ENCODE measurements around the gene SEMA3C.

The SEMA3C gene

GRCh38 chr7:80783186-80783677, 135.6 kb downstream of the SEMA3C start:
- Histone ChIP-seq H3K36me3 (ENCODE audit: insufficient read depth, low read length) (no peaks in the 10 kb centered on the region), H2AFZ (ENCODE audit: low read depth, low read length) (no peak overlapping the region), H3K4me1 (ENCODE audit: insufficient read depth, low read length) (peaks cover 34% of the 10 kb centered on the region), H3K4me3 (ENCODE audit: low read length) (no peak overlapping the region), H3K27me3 (ENCODE audit: insufficient read depth, low read length) (no peaks in the 10 kb centered on the region), H3K9me3 (ENCODE audit: low read length) (no peaks in the 10 kb centered on the region)

- Histone ChIP-seq H3K27me3 (ENCODE audit: insufficient read depth, low read length) (no peaks in the 10 kb centered on the region), H2AFZ (ENCODE audit: low read depth, low read length) (no peak overlapping the region), H3K36me3 (ENCODE audit: insufficient read depth, low read length) (no peaks in the 10 kb centered on the region), H3K4me3 (ENCODE audit: low read length) (no peak overlapping the region), H3K4me1 (ENCODE audit: insufficient read depth, low read length) (peaks cover 34% of the 10 kb centered on the region), H3K9me3 (ENCODE audit: low read length) (no peaks in the 10 kb centered on the region)
Measured at GRCh38 chr7:80781561-80781979, 137.3 kb downstream of the SEMA3C start.

DNA sequence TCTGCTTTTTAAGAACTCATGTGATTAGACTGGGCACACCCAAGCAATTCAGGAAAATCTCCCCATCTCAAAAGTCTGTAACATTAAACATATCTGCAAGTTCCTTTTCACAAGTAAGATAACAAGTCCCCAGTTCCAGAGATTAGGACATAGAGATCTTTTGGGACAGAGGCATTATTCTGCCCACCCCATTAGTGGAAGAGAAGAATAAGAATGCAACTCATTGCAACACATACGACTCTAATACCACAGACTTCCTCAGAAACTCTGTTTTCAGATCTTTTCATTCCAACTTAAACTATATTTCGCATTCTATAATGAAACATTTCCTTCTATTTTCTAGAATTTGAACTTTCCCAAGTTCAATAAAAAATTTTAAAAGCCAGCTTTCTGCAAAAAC, 137.7 kb downstream of the SEMA3C start:
- peaks cover 34% of the 10 kb centered on the region for H3K4me1 ChIP-seq (ENCODE audit: insufficient read depth, low read length)
- no peaks in the 10 kb centered on the region for H3K36me3 ChIP-seq (ENCODE audit: insufficient read depth, low read length)
- no peak overlapping the region for H3K4me3 ChIP-seq (ENCODE audit: low read length)
- H2AFZ ChIP-seq (ENCODE audit: low read depth, low read length): no peak overlapping the region
- H3K9me3 ChIP-seq (ENCODE audit: low read length): no peaks in the 10 kb centered on the region
- H3K27me3 ChIP-seq (ENCODE audit: insufficient read depth, low read length): no peaks in the 10 kb centered on the region

DNA sequence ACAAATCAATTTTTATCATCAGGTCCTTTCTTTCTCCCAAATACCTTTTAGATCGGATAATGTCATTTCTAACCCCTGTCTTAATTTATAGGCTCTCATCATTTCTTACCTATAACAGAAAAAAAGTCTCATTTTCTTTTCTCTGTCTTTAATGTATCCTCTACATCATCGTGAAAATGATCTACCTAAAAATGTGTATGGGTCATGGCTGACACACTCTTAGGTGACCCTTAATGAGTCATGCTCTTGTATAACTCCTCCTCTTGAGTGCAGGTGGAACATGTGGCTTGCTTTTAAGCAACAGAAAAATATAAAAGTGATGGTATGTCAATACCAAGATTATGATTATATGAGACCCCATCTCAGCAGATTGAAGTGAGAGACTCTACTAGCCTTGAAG, 139.4 kb downstream of the SEMA3C start:
- no peaks in the 10 kb centered on the region for H3K36me3 ChIP-seq (ENCODE audit: insufficient read depth, low read length)
- no peaks in the 10 kb centered on the region for H3K9me3 ChIP-seq (ENCODE audit: low read length)
- H2AFZ ChIP-seq (ENCODE audit: low read depth, low read length): no peak overlapping the region
- peaks cover 34% of the 10 kb centered on the region for H3K4me1 ChIP-seq (ENCODE audit: insufficient read depth, low read length)
- no peak overlapping the region for H3K4me3 ChIP-seq (ENCODE audit: low read length)
- H3K27me3 ChIP-seq (ENCODE audit: insufficient read depth, low read length): no peaks in the 10 kb centered on the region

DNA sequence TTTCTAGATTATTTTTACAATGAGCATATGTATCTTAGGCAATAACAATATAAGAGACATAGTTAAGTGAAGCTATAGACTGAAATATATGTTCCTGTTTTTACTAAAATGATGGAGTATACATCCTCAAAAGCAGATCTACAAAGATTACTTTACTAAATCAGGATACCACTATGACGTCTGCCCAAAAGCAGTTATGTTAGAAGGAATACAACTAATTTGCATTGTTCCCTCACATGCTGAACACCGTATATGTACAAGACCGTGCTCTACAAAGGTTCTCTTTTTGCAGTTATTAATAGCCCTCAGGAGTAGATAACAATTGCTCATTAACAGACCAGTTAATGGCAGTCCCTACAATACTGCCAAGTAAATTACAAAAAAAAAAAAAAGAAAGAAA, 143.0 kb downstream of the SEMA3C start:
- Histone ChIP-seq H3K36me3 (ENCODE audit: insufficient read depth, low read length) (no peaks in the 10 kb centered on the region), H3K9me3 (ENCODE audit: low read length) (no peaks in the 10 kb centered on the region), H3K4me1 (ENCODE audit: insufficient read depth, low read length) (peaks cover 7% of the 10 kb centered on the region), H3K4me3 (ENCODE audit: low read length) (no peak overlapping the region), H2AFZ (ENCODE audit: low read depth, low read length) (no peak overlapping the region), H3K27me3 (ENCODE audit: insufficient read depth, low read length) (no peaks in the 10 kb centered on the region)

DNA sequence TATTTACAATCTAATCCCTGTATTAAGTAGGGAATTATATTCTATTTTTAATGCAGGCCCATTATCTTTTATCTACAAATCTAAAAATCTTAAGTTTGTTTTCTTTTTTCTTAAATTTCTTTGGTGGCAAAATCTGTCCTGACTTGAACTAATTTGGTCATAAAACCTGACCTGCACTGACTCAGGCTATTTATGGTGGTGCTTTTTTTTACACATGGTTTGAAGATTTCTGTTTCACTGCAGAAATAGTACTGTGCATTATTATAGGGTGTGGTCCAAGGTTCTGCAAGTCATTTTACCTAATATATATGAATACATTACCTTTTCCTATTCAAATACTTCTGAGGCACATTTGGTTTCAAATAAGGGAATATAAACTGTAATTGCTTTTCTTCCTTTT, 143.4 kb downstream of the SEMA3C start:
- Histone ChIP-seq H3K4me3 (ENCODE audit: low read length) (no peak overlapping the region), H3K9me3 (ENCODE audit: low read length) (no peaks in the 10 kb centered on the region), H3K4me1 (ENCODE audit: insufficient read depth, low read length) (peaks cover 3% of the 10 kb centered on the region)

DNA sequence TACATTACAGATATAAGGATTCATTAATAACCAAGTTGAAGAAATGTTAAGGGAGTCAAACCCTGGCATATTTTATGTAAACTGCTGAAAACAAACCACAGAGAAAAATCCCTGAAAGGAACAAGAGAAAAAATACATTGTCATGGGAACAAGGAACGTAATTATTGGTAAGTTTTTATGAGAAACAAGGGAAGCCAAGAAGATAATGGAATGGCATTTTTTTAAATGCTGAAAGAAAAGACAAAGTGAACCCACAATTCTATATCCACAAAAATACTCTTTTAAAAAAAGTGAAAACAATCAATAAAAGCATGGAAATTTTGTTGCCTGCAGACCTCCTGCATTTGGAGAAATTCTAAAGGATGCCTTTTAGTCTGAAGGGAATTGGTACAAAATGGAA, 144.0 kb downstream of the SEMA3C start:
- Histone ChIP-seq H3K9me3 (ENCODE audit: low read length) (no peaks in the 10 kb centered on the region), H3K4me3 (ENCODE audit: low read length) (no peak overlapping the region), H3K27me3 (ENCODE audit: insufficient read depth, low read length) (no peaks in the 10 kb centered on the region), H3K4me1 (ENCODE audit: insufficient read depth, low read length) (no peaks in the 10 kb centered on the region), H2AFZ (ENCODE audit: low read depth, low read length) (no peak overlapping the region), H3K36me3 (ENCODE audit: insufficient read depth, low read length) (no peaks in the 10 kb centered on the region)

More for the DNA sequence above, 143.4 kb downstream of the SEMA3C start:
- H3K36me3 ChIP-seq (ENCODE audit: insufficient read depth, low read length): no peaks in the 10 kb centered on the region
- H2AFZ ChIP-seq (ENCODE audit: low read depth, low read length): no peak overlapping the region
- H3K27me3 ChIP-seq (ENCODE audit: insufficient read depth, low read length): no peaks in the 10 kb centered on the region

DNA sequence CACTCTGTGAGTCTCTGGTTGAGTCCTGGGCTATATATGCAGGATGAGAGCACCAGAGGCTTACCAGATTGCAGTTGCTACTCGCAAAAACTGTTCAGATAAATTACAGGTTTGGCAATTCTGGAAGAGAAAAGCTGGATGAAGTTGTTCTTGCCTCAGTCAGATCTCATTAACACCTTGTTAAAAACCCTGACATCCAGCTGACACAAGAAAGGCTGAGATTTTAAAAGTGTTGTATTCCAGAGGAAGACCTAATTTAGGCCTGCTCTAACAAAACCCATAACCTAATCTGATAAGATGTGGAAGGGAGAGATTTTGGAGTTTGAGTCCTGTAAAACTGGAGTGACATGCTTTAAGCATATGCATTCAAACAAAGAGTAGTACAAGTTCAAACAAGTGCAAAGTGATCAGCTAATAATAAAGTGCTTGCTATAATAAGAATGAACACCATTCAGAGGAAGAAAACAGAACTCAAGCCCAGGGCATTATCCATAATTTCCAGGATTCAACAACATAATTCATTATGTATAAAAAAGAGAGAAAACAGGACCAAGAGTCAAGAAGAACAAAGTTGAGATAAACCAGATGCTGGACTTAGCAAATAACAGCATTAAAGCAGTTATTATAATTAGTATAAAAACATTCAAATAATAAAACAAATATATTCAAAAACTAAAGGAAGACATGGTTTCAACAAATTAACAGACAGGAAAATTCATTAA, 144.9 kb downstream of the SEMA3C start:
- H2AFZ ChIP-seq (ENCODE audit: low read depth, low read length): no peak overlapping the region
- no peak overlapping the region for H3K4me3 ChIP-seq (ENCODE audit: low read length)
- H3K36me3 ChIP-seq (ENCODE audit: insufficient read depth, low read length): no peaks in the 10 kb centered on the region
- no peaks in the 10 kb centered on the region for H3K4me1 ChIP-seq (ENCODE audit: insufficient read depth, low read length)
- no peaks in the 10 kb centered on the region for H3K27me3 ChIP-seq (ENCODE audit: insufficient read depth, low read length)
- H3K9me3 ChIP-seq (ENCODE audit: low read length): no peaks in the 10 kb centered on the region

GRCh38 chr7:80772347-80772993, 146.4 kb downstream of the SEMA3C start:
- H3K9me3 ChIP-seq (ENCODE audit: low read length): no peaks in the 10 kb centered on the region
- H3K27me3 ChIP-seq (ENCODE audit: insufficient read depth, low read length): no peaks in the 10 kb centered on the region
- H2AFZ ChIP-seq (ENCODE audit: low read depth, low read length): no peak overlapping the region
- no peaks in the 10 kb centered on the region for H3K36me3 ChIP-seq (ENCODE audit: insufficient read depth, low read length)
- no peak overlapping the region for H3K4me3 ChIP-seq (ENCODE audit: low read length)
- H3K4me1 ChIP-seq (ENCODE audit: insufficient read depth, low read length): no peaks in the 10 kb centered on the region

GRCh38 chr7:80771523-80771922, 147.3 kb downstream of the SEMA3C start:
- Histone ChIP-seq H3K4me3 (ENCODE audit: low read length) (no peak overlapping the region), H3K27me3 (ENCODE audit: insufficient read depth, low read length) (no peaks in the 10 kb centered on the region), H2AFZ (ENCODE audit: low read depth, low read length) (no peak overlapping the region), H3K9me3 (ENCODE audit: low read length) (no peaks in the 10 kb centered on the region), H3K4me1 (ENCODE audit: insufficient read depth, low read length) (no peaks in the 10 kb centered on the region), H3K36me3 (ENCODE audit: insufficient read depth, low read length) (no peaks in the 10 kb centered on the region)

DNA sequence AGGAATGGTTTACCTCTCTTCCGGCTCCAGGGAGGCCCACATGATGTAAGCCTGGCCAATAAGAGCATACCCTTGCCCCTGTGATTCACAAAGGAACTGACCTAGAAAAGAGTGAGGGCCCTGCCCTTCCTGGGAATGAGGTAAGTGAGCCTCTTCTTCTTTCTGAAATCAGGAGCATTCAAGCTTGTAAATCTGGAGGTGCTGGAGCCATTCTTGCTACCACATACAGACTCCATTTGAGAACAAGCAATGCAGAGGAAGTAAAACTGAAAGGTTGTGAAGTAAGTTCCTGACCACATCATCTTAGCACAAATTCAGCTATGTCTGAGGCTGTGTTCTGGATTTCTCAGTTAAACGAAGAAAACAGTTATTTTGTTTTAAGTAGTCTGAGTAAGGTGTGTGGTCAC, 148.2 kb downstream of the SEMA3C start:
- H3K4me1 ChIP-seq (ENCODE audit: insufficient read depth, low read length): no peaks in the 10 kb centered on the region
- no peaks in the 10 kb centered on the region for H3K27me3 ChIP-seq (ENCODE audit: insufficient read depth, low read length)
- H3K36me3 ChIP-seq (ENCODE audit: insufficient read depth, low read length): no peaks in the 10 kb centered on the region
- no peak overlapping the region for H2AFZ ChIP-seq (ENCODE audit: low read depth, low read length)
- no peak overlapping the region for H3K4me3 ChIP-seq (ENCODE audit: low read length)
- H3K9me3 ChIP-seq (ENCODE audit: low read length): no peaks in the 10 kb centered on the region

DNA sequence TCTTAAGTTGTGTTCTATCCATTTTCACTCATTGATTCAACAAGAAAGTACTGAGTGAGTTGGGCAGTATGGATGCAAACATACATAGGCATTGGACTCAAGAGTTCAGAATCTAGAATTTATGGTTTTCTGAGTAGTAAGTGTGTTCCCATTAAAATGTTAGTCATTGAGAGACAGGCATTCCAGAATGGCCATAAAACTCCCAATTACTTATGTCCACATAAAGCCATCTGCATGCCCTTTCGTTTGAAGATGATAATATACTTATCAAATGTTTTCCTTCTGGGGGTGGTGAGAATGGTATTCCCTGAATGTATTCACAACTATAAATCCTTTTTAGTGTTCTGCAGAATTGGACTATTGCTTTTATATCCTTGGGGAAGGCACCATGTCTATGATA, 148.8 kb downstream of the SEMA3C start:
- Histone ChIP-seq H2AFZ (ENCODE audit: low read depth, low read length) (no peak overlapping the region), H3K27me3 (ENCODE audit: insufficient read depth, low read length) (no peaks in the 10 kb centered on the region), H3K36me3 (ENCODE audit: insufficient read depth, low read length) (no peaks in the 10 kb centered on the region), H3K4me3 (ENCODE audit: low read length) (no peak overlapping the region), H3K9me3 (ENCODE audit: low read length) (no peaks in the 10 kb centered on the region), H3K4me1 (ENCODE audit: insufficient read depth, low read length) (no peaks in the 10 kb centered on the region)

- Histone ChIP-seq H2AFZ (ENCODE audit: low read depth, low read length) (no peak overlapping the region), H3K4me3 (ENCODE audit: low read length) (no peak overlapping the region), H3K9me3 (ENCODE audit: low read length) (no peaks in the 10 kb centered on the region), H3K36me3 (ENCODE audit: insufficient read depth, low read length) (no peaks in the 10 kb centered on the region), H3K4me1 (ENCODE audit: insufficient read depth, low read length) (peaks cover 6% of the 10 kb centered on the region), H3K27me3 (ENCODE audit: insufficient read depth, low read length) (no peaks in the 10 kb centered on the region)
Measured at GRCh38 chr7:80768756-80769155, 150.1 kb downstream of the SEMA3C start.

Data from neuron (in vitro differentiated cells).